Liver (tissue), 3 donors: ENCODE measurements around the gene ASTN1.

Experiments
- CTCF ChIP-seq: fragments of 150-350 bp; IDR thresholded peaks from 2 replicates; pipeline ENCODE4 v1.5.1; 2017; ENCODE audit warnings: improper control_type of control experiment, low read depth, low read length; ENCODE audit not compliant: missing input control
- TAF1 ChIP-seq: conservative IDR thresholded peaks from 2 replicates; pipeline ENCODE4 v1.6.1; 2016; ENCODE audit warnings: antibody characterized with exemption, mild to moderate bottlenecking
- donor health status: healthy.
- donor health status: healthy.

- TF ChIP-seq TAF1 (no peak), CTCF (no peak)
Observed at GRCh38 chr1:176841238-176841637, 323.3 kb downstream of the ASTN1 start.
